OCI-LY7 (cell line): Measurements from ENCODE around the gene GALNT7. TPM values are rescaled to one million over a fixed set of nuclear protein-coding genes. Genes with fewer than 3 reads are reported as not detected.

Experiments
- BruUV-seq: library from RNA; stranded (reverse); fragments of 400-500 nt; replicated peaks from 2 replicates; lab custom pipeline; 2021; lab: Mats Ljungman, UMichigan
- CTCF ChIA-PET: fragments of 300-600 bp; sonication (Branson Sonifier 250); formaldehyde crosslinking; loops from one replicate; lab custom pipeline; 2022; ENCODE audit warnings: antibody characterized with exemption; ENCODE audit not compliant: unreplicated experiment; lab: Charles Lee
- POLR2A ChIA-PET: fragments of 300-600 bp; sonication (Branson Sonifier 250); formaldehyde crosslinking; loops from one replicate; lab custom pipeline; 2022; ENCODE audit warnings: antibody characterized with exemption; lab: Charles Lee
- DNase-seq: peaks from one replicate; pipeline ENCODE4 v3.0.0-alpha.2; 2015; ENCODE audit warnings: low spot score
- H2AFZ ChIP-seq: fragments of 200-600 bp; sonication (generic), shearing (Covaris generic); 2 replicates; pipeline ENCODE4 v1.6.1; 2014; ENCODE audit warnings: mild to moderate bottlenecking, antibody characterized with exemption, low read length, moderate library complexity
- H3K27ac ChIP-seq: fragments of 200-600 bp; sonication (generic); 2 replicates; pipeline ENCODE4 v1.5.1; 2014; ENCODE audit warnings: mixed run types, low read depth, mild to moderate bottlenecking, moderate library complexity, low read length, inconsistent platforms; ENCODE audit not compliant: poor library complexity, severe bottlenecking
- H3K36me3 ChIP-seq: fragments of 200-600 bp; sonication (generic); 2 replicates; pipeline ENCODE4 v1.6.1; 2014; ENCODE audit warnings: mild to moderate bottlenecking, antibody characterized with exemption, low read length, moderate library complexity, mixed read lengths; ENCODE audit not compliant: insufficient read depth
- H3K4me1 ChIP-seq: fragments of 200-600 bp; sonication (generic); 2 replicates; pipeline ENCODE4 v1.5.1; 2014; ENCODE audit warnings: mild to moderate bottlenecking, low read length; ENCODE audit not compliant: insufficient read depth, poor library complexity, severe bottlenecking
- H3K4me2 ChIP-seq: fragments of 200-600 bp; sonication (generic); 2 replicates; pipeline ENCODE4 v1.6.1; 2014; ENCODE audit warnings: mild to moderate bottlenecking, low read length
- H3K4me3 ChIP-seq: fragments of 200-600 bp; sonication (generic); 2 replicates; pipeline ENCODE4 v1.5.1; 2014; ENCODE audit warnings: mild to moderate bottlenecking, low read depth, low read length; ENCODE audit not compliant: poor library complexity, severe bottlenecking
- H3K79me2 ChIP-seq: fragments of 200-600 bp; sonication (generic); 2 replicates; pipeline ENCODE4 v1.6.1; 2016; ENCODE audit warnings: low read depth, mild to moderate bottlenecking, low read length, moderate library complexity, mixed read lengths; ENCODE audit not compliant: insufficient read depth
- H3K9me2 ChIP-seq: fragments of 200-600 bp; sonication (generic); 2 replicates; pipeline ENCODE4 v1.6.1; 2016; ENCODE audit warnings: mild to moderate bottlenecking, low read length, mixed read lengths; ENCODE audit not compliant: insufficient read depth
- H3K9me3 ChIP-seq: fragments of 200-600 bp; sonication (generic); 2 replicates; pipeline ENCODE4 v1.6.1; 2014; ENCODE audit warnings: mild to moderate bottlenecking, mixed run types, low read length, mixed read lengths
- H4K20me1 ChIP-seq: fragments of 200-600 bp; sonication (generic); 2 replicates; pipeline ENCODE4 v1.6.1; 2014; ENCODE audit warnings: mild to moderate bottlenecking, antibody characterized with exemption, low read length, moderate library complexity, mixed read lengths; ENCODE audit not compliant: insufficient read depth
- EZH2phosphoT487 ChIP-seq: fragments of 200-600 bp; sonication (generic); IDR thresholded peaks from 2 replicates; pipeline ENCODE4 v1.6.1; 2018; ENCODE audit warnings: low read depth, borderline replicate concordance, mild to moderate bottlenecking, mixed run types, antibody characterized with exemption, low read length, moderate library complexity, mixed read lengths
- intact Hi-C: fragments of 100-400 bp; cut with micrococcal nuclease; formaldehyde crosslinking; loops from one replicate; pipeline ENCODE4 v1.10.0; 2022; ENCODE audit not compliant: unreplicated experiment
- total RNA-seq, 2 experiments: library from RNA; depleted of rRNA in 1 of 2; stranded (reverse); fragments of >200 nt in 1 of 2; shearing (Covaris generic) in 1 of 2; gene quantifications; 2 replicates each; pipeline ENCODE4 v1.2.3, GENCODE V29; 2014 to 2022
- TF ChIP-seq, protein P1 (sequence below): fragments of 200-600 bp; sonication (generic); conservative IDR thresholded peaks from 2 replicates; pipeline ENCODE4 v1.5.1; 2014; ENCODE audit warnings: mild to moderate bottlenecking, antibody characterized with exemption, low read length, moderate library complexity, mixed read lengths

The GALNT7 gene
- total RNA-seq, 2 experiments from 2014 or later = 20.3 to 34.4 TPM

- Histone ChIP-seq H3K9me2 (no peaks in the 10 kb centered on the region), H3K4me2 (no peak overlapping the region), H3K79me2 (peaks cover 17% of the 10 kb centered on the region; the same call in 1 of the 2 replicates), H3K36me3 (peaks cover 27% of the 10 kb centered on the region), H4K20me1 (0 out of 2 replicates have a peak, but pooled peaks cover 5% of the 10 kb centered on the region), H3K27ac (no peak overlapping the region), H3K9me3 (peaks cover 9% of the 10 kb centered on the region; the same call in 1 of the 2 replicates), H3K4me3 (no peak overlapping the region), H3K4me1 (no peaks in the 10 kb centered on the region), H2AFZ (no peak overlapping the region)
- CTCF ChIA-PET = no interaction called here
- DNase-seq = no peak
- TF ChIP-seq, protein P1, sequence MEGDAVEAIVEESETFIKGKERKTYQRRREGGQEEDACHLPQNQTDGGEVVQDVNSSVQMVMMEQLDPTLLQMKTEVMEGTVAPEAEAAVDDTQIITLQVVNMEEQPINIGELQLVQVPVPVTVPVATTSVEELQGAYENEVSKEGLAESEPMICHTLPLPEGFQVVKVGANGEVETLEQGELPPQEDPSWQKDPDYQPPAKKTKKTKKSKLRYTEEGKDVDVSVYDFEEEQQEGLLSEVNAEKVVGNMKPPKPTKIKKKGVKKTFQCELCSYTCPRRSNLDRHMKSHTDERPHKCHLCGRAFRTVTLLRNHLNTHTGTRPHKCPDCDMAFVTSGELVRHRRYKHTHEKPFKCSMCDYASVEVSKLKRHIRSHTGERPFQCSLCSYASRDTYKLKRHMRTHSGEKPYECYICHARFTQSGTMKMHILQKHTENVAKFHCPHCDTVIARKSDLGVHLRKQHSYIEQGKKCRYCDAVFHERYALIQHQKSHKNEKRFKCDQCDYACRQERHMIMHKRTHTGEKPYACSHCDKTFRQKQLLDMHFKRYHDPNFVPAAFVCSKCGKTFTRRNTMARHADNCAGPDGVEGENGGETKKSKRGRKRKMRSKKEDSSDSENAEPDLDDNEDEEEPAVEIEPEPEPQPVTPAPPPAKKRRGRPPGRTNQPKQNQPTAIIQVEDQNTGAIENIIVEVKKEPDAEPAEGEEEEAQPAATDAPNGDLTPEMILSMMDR = no peak
- no TSS peak for BruUV-seq
- POLR2A ChIA-PET = interaction anchor here (0.7 to 1.5 kb wide), 4 partner anchors 10 to 35 kb away, joined by 3 to 5 read pairs (median 4); no protein-coding TSS in a partner anchor
- intact Hi-C loops = no loop called here
These were observed 106.1 kb downstream of the GALNT7 start for GRCh38 chr4:173274744-173275143.

GRCh38 chr4:173275150-173275549 is 106.5 kb downstream of the GALNT7 start:
- no peak for DNase-seq
- ChIA-PET CTCF (no interaction called here), POLR2A (interaction anchor here (1.3 to 1.5 kb wide), 3 partner anchors 10 to 34 kb away, joined by 3 to 5 read pairs (median 4); no protein-coding TSS in a partner anchor)
- Histone ChIP-seq H3K4me3 (no peak overlapping the region), H3K79me2 (peaks cover 17% of the 10 kb centered on the region; the same call in 1 of the 2 replicates), H3K36me3 (peaks cover 27% of the 10 kb centered on the region), H3K4me1 (no peaks in the 10 kb centered on the region), H3K9me3 (peaks cover 9% of the 10 kb centered on the region; the same call in 1 of the 2 replicates), H2AFZ (no peak overlapping the region), H4K20me1 (0 out of 2 replicates have a peak, but pooled peaks cover 5% of the 10 kb centered on the region), H3K9me2 (no peaks in the 10 kb centered on the region), H3K27ac (no peak overlapping the region), H3K4me2 (no peak overlapping the region)
- TF ChIP-seq EZH2phosphoT487 = no peak
- BruUV-seq = no TSS peak
- intact Hi-C loops = no loop called here

- Histone ChIP-seq H3K9me2 (no peaks in the 10 kb centered on the region), H3K9me3 (peaks cover 9% of the 10 kb centered on the region; the same call in 1 of the 2 replicates), H3K4me1 (peaks cover 15% of the 10 kb centered on the region), H3K27ac (no peak overlapping the region), H2AFZ (no peak overlapping the region), H3K4me3 (no peak overlapping the region), H3K79me2 (peaks cover 3% of the 10 kb centered on the region; the same call in 1 of the 2 replicates), H3K4me2 (no peak overlapping the region), H3K36me3 (peaks cover 27% of the 10 kb centered on the region), H4K20me1 (no peaks in the 10 kb centered on the region)
- POLR2A ChIA-PET = interaction anchor here (0.6 to 3.9 kb wide), 6 partner anchors 12 to 107 kb away, joined by 3 to 13 read pairs (median 4); no protein-coding TSS in a partner anchor
- TF ChIP-seq, protein P1 = no peak
- no peak for TF ChIP-seq EZH2phosphoT487
- no peak for DNase-seq
- CTCF ChIA-PET = no interaction called here
- no TSS peak for BruUV-seq
- intact Hi-C loops = no loop called here
These were observed 108.7 kb downstream of the GALNT7 start for GRCh38 chr4:173277340-173277739.
